Calu3 (cell line): Measurements from ENCODE around the gene RAPGEF5. TPM values are rescaled to one million over a fixed set of nuclear protein-coding genes. Genes with fewer than 3 reads are reported as not detected.

Source experiments
- BruUV-seq: library from RNA; stranded (reverse); fragments of 400-500 nt; replicated peaks from 2 replicates; lab custom pipeline; 2021; lab: Mats Ljungman, UMichigan
- CTCF ChIA-PET: fragments of 300-600 bp; sonication (Branson Sonifier 250); formaldehyde crosslinking; loops from one replicate; lab custom pipeline; 2022; ENCODE audit warnings: antibody characterized with exemption; lab: Charles Lee
- DNase-seq: peaks from one replicate; pipeline ENCODE4 v3.0.0; 2022
- H3K27ac Mint-ChIP-seq: one replicate; pipeline ENCODE4 v1.8.0; 2022; ENCODE audit warnings: mixed read lengths; ENCODE audit not compliant: unreplicated experiment
- H3K27me3 Mint-ChIP-seq: one replicate; pipeline ENCODE4 v1.8.0; 2022; ENCODE audit warnings: mixed read lengths; ENCODE audit not compliant: unreplicated experiment
- H3K36me3 Mint-ChIP-seq: one replicate; pipeline ENCODE4 v1.8.0; 2022; ENCODE audit warnings: mild to moderate bottlenecking, moderate library complexity, mixed read lengths; ENCODE audit not compliant: insufficient read depth, unreplicated experiment
- H3K4me1 Mint-ChIP-seq: one replicate; pipeline ENCODE4 v1.8.0; 2022; ENCODE audit warnings: mild to moderate bottlenecking, low read depth, mixed read lengths; ENCODE audit not compliant: unreplicated experiment
- H3K4me3 Mint-ChIP-seq: one replicate; pipeline ENCODE4 v1.8.0; 2022; ENCODE audit warnings: mild to moderate bottlenecking, low read depth, moderate library complexity, mixed read lengths; ENCODE audit not compliant: unreplicated experiment
- H3K9me3 Mint-ChIP-seq: one replicate; pipeline ENCODE4 v1.8.0; 2022; ENCODE audit warnings: low read depth, mixed read lengths; ENCODE audit not compliant: unreplicated experiment
- intact Hi-C: fragments of 100-400 bp; cut with micrococcal nuclease; formaldehyde crosslinking; loops from one replicate; pipeline ENCODE4 v1.10.0; 2022; ENCODE audit not compliant: unreplicated experiment
- total RNA-seq: library from RNA; stranded (reverse); gene quantifications from 2 replicates; pipeline ENCODE4 v1.2.3, GENCODE V29; 2022
- TF ChIP-seq, protein P1 (sequence below): fragments of 200-600 bp; IDR thresholded peaks from one replicate; pipeline ENCODE4 v1.8.0; 2022; ENCODE audit warnings: antibody characterized with exemption; ENCODE audit not compliant: unreplicated experiment

The RAPGEF5 gene
- total RNA-seq, 1 experiment from 2014 or later = 108 TPM

DNA sequence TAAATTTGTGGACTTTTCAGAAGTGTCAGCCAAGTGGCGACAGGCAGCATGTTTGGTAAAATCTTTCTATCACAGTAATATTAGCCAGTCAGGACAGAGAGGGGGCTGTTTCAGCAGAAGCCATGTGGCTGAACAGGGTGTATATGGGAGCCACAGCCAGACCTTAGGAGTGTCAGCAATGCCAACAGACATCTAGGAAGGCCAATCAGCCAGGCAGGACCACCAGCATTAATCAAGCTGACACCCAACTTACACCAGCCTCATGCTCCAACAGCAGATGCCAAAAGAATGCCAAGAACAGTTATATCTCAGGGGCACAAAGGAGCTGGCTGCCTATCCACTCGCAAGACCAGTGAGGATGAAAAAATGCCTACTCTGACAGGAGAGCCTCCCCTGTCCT is 54.8 kb downstream of the RAPGEF5 start:
- CTCF ChIA-PET = interaction anchor here (1.2 kb wide), 1 partner anchor 143 kb away, joined by 3 read pairs; no protein-coding TSS in a partner anchor
- intact Hi-C loops = no loop called here

DNA sequence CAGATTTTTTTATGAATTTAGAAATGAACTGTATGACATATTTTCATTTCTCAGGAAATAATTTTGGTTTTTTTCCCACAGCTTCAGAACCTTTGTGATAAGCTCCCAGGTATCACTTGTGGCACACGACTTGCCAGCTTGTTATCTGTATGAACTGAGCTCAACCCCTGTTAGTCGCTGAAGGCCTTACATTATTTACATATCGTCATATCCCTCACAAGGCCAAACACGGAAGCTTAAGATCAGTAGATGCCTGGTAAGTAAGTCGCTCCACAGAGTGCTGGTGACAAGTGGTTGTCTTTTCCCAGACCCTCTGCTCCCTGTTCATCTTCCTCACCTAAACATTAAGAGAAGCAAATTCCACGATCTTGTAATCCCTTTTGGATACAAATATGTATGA is 55.2 kb downstream of the RAPGEF5 start:
- H3K36me3 Mint-ChIP-seq = peaks cover 49% of the 10 kb centered on the region
- intact Hi-C loops = no loop called here
- no peaks in the 10 kb centered on the region for H3K9me3 Mint-ChIP-seq
- H3K4me3 Mint-ChIP-seq = no peak overlapping the region
- no peak for DNase-seq
- TF ChIP-seq, protein P1, sequence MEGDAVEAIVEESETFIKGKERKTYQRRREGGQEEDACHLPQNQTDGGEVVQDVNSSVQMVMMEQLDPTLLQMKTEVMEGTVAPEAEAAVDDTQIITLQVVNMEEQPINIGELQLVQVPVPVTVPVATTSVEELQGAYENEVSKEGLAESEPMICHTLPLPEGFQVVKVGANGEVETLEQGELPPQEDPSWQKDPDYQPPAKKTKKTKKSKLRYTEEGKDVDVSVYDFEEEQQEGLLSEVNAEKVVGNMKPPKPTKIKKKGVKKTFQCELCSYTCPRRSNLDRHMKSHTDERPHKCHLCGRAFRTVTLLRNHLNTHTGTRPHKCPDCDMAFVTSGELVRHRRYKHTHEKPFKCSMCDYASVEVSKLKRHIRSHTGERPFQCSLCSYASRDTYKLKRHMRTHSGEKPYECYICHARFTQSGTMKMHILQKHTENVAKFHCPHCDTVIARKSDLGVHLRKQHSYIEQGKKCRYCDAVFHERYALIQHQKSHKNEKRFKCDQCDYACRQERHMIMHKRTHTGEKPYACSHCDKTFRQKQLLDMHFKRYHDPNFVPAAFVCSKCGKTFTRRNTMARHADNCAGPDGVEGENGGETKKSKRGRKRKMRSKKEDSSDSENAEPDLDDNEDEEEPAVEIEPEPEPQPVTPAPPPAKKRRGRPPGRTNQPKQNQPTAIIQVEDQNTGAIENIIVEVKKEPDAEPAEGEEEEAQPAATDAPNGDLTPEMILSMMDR = no peak
- peaks cover 14% of the 10 kb centered on the region for H3K4me1 Mint-ChIP-seq
- CTCF ChIA-PET = interaction anchor here (1.2 kb wide), 1 partner anchor 143 kb away, joined by 3 read pairs; no protein-coding TSS in a partner anchor
- BruUV-seq = no TSS peak
- no peaks in the 10 kb centered on the region for H3K27me3 Mint-ChIP-seq
- no peak overlapping the region for H3K27ac Mint-ChIP-seq

More for the DNA sequence above, 54.8 kb downstream of the RAPGEF5 start:
- peaks cover 4% of the 10 kb centered on the region for H3K9me3 Mint-ChIP-seq
- BruUV-seq = no TSS peak
- H3K4me3 Mint-ChIP-seq = no peak overlapping the region
- no peak overlapping the region for H3K27ac Mint-ChIP-seq
- peaks cover 10% of the 10 kb centered on the region for H3K4me1 Mint-ChIP-seq
- no peak for DNase-seq
- TF ChIP-seq, protein P1 = no peak
- H3K36me3 Mint-ChIP-seq = peaks cover 49% of the 10 kb centered on the region
- H3K27me3 Mint-ChIP-seq = no peaks in the 10 kb centered on the region

DNA sequence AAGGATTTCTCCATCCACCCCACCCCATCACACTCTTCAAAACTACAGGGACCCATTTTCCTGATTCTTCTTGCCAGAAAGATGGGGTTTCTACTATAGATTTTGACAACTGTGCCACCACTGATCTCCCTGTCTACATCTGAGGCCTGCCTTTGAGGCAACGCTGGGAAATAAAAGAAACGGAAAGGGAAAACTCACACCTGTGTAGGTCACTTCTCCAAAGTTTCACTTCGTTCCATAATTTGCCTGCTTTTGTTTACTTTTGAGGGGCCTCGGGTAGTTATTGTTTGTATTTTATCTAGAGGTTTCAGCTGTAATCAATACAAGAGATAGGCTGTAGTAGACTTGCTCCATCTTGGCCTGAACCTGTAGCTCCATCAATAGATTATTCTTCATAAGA is 56.1 kb downstream of the RAPGEF5 start:
- Mint-ChIP-seq H3K4me1 (peaks cover 23% of the 10 kb centered on the region), H3K27me3 (no peaks in the 10 kb centered on the region), H3K9me3 (no peaks in the 10 kb centered on the region), H3K36me3 (peaks cover 49% of the 10 kb centered on the region), H3K4me3 (no peak overlapping the region), H3K27ac (no peak overlapping the region)
- intact Hi-C loops = no loop called here
- no peak for DNase-seq
- BruUV-seq = no TSS peak
- CTCF ChIA-PET = interaction anchor here (0.7 kb wide), 1 partner anchor 12 kb away, joined by 3 read pairs; no protein-coding TSS in a partner anchor
- TF ChIP-seq, protein P1 = no peak

DNA sequence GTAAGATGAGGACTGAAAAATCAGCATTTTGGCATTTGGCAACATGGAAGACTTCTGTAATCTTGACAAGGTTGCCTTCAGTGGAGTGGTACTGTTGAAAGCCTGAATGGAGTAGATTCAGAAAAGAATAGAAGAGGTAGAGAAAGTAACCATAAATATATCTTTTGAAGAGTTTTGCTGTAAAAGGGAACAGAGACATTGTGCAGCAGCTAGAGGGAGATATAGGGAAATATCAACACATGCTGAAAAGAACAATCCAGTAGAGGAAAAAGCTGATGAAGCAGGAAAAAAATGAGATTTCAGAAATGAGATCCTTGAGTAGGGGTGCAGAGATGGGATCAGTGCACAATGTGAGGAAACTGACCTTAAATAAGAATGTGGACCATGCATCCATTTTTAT is 60.0 kb downstream of the RAPGEF5 start:
- BruUV-seq = no TSS peak
- Mint-ChIP-seq H3K27me3 (no peaks in the 10 kb centered on the region), H3K36me3 (peaks cover 46% of the 10 kb centered on the region), H3K4me3 (no peak overlapping the region), H3K4me1 (peaks cover 18% of the 10 kb centered on the region), H3K9me3 (no peaks in the 10 kb centered on the region), H3K27ac (no peak overlapping the region)
- TF ChIP-seq, protein P1 = no peak
- CTCF ChIA-PET = interaction anchor here (1.1 to 1.2 kb wide), 2 partner anchors 28 to 59 kb away, joined by 3 to 5 read pairs; no protein-coding TSS in a partner anchor
- no peak for DNase-seq
- intact Hi-C loops = loop anchor here (1.0 to 5.0 kb wide), 3 partner anchors 170 to 192 kb away; no protein-coding TSS in a partner anchor
